Thyroid gland (tissue), 4 donors: Measurements from ENCODE around the gene SNRNP70. TPM values are rescaled to one million over a fixed set of nuclear protein-coding genes. Genes with fewer than 3 reads are reported as not detected.
A peak's percentile ranks its signal among the peaks of the same experiment; 100 is the strongest.
"Not testable (repeated sequence)": the region's sequence is repeated elsewhere in the genome, so short reads cannot be mapped to it uniquely, and the experiment has no call there.

Experiments used
- DNase-seq, 2 donors: peaks; one replicate each; pipeline ENCODE4 v3.0.0-alpha.2; 2019
- H3K27ac ChIP-seq, 3 donors: fragments of 200-600 bp; sonication (generic); 1 replicate in 2 of 3; 2 replicates in 1 of 3; pipeline ENCODE4 v1.5.1; 2016 to 2019; ENCODE audit warnings: mild to moderate bottlenecking in 1 of 3, moderate library complexity in 1 of 3
- H3K27me3 ChIP-seq: fragments of 200-600 bp; sonication (generic); one replicate; pipeline ENCODE4 v1.5.1; 2019
- H3K36me3 ChIP-seq, 2 donors: fragments of 200-600 bp; sonication (generic); one replicate each; pipeline ENCODE4 v1.5.1; 2016 to 2019
- H3K4me1 ChIP-seq, 2 donors: fragments of 200-600 bp; sonication (generic); one replicate each; pipeline ENCODE4 v1.5.1; 2017 to 2019
- H3K4me3 ChIP-seq, 3 donors: fragments of 200-600 bp; sonication (generic); replicated peaks in 1 of 3; 1 replicate in 2 of 3; 2 replicates in 1 of 3; pipeline ENCODE4 v1.5.1; 2016; ENCODE audit warnings: mild to moderate bottlenecking in 1 of 3
- H3K9me3 ChIP-seq: fragments of 200-600 bp; sonication (generic); one replicate; pipeline ENCODE4 v1.5.1; 2017
- POLR2A ChIP-seq, 2 donors: fragments of 450-650 bp; IDR thresholded peaks; one replicate each; pipeline ENCODE4 v1.6.1; 2017; ENCODE audit warnings: antibody characterized with exemption in 2 of 2, mild to moderate bottlenecking in 2 of 2, moderate library complexity in 1 of 2
- WGBS, 2 donors: methylation state at CpG; one replicate each; pipeline ENCODE4 v1.1.5; 2017; 5-methylcytosine and 5-hydroxymethylcytosine counted together
- intact Hi-C: fragments of 100-400 bp; cut with DNase I; formaldehyde crosslinking; loops from one replicate; pipeline ENCODE4 v1.15.1; 2023
- total RNA-seq, 4 donors: library from RNA; depleted of rRNA; stranded (reverse); fragments of >200 nt; gene quantifications; one replicate each; pipeline ENCODE4 v1.2.3, GENCODE V29; 2016
- TF ChIP-seq, protein P1 (sequence below), 6 experiments: fragments of 200-600 bp in 3 of 6; fragments of 450-650 bp in 3 of 6; sonication (generic) in 3 of 6; IDR thresholded peaks; one replicate each; pipeline ENCODE4 v1.5.1; 2016 to 2019; ENCODE audit warnings: antibody characterized with exemption in 6 of 6, mild to moderate bottlenecking in 2 of 6, inconsistent platforms in 1 of 6, moderate library complexity in 1 of 6

SNRNP70 gene, protein sequence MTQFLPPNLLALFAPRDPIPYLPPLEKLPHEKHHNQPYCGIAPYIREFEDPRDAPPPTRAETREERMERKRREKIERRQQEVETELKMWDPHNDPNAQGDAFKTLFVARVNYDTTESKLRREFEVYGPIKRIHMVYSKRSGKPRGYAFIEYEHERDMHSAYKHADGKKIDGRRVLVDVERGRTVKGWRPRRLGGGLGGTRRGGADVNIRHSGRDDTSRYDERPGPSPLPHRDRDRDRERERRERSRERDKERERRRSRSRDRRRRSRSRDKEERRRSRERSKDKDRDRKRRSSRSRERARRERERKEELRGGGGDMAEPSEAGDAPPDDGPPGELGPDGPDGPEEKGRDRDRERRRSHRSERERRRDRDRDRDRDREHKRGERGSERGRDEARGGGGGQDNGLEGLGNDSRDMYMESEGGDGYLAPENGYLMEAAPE
- total RNA-seq, result 100 to 1,000 TPM; 253 to 388 (median 305) TPM

DNA sequence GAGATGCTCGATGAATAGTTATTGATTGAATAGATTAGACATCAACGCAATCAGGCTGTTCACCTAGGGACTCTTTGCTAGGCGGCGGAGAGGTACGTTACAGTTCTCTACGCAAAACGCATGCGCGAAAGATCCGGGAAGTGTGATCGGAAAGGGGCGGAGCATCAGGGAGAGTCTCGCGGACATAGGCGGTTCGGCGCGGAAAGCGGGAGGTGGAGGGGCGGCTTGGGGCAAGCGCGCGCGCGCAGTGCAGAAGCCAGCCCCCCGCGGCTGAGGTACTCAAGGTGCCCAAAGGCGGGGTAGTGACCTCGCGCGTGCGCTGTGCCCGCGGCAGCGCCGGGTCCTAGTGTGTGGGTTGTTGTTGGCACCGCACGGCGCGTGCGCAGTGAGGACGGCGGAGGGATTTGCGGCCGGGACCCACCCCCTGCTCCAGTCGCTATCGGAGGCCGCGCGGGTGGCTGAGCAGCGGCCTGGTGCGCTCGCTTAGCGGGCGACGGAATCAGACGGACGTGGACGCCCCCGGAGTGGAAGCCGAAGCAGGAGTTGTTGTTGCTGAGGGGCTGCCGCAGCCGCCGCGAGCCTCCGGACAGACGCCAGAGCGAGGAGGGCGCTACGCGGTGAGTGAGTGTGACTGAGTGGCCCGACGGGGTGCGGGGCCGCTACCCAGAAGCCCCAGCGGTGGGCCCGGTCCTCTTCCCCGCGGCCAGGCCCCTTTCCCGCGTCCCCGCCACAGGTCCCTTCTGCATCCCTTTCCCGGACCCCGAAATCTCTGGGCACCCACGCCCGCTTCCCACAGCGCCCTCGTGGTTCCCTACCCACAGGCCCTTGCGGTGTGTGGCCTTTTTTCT is at the start of gene SNRNP70:
SNRNP70 (plus strand) TSS at position 432 of the 848 bp plus-strand sequence. CDS start 964 bp downstream, outside the sequence.
- peak within 1 kb of the TSS; percentile 70 to 89 (median 79) for H3K27ac ChIP-seq
- 0 to 1% methylated on average over 20 to 69 of the region's 89 CpGs for WGBS, 2 donors
- no peaks in the 10 kb centered on the region for H3K27me3 ChIP-seq

GRCh38 chr19:49036815-49037214 is 48.4 kb upstream of the SNRNP70 start, which contains the start of gene CGB1:
Gene CGB1 (minus strand): TSS chr19:49036895. CDS start chr19:49036711, 184 bp downstream.
- H3K9me3 ChIP-seq, H3K36me3 ChIP-seq, DNase-seq, H3K4me1 ChIP-seq, H3K27me3 ChIP-seq, intact Hi-C loops, H3K4me3 ChIP-seq, H3K27ac ChIP-seq: not testable (repeated sequence)
- TF ChIP-seq, protein P1, sequence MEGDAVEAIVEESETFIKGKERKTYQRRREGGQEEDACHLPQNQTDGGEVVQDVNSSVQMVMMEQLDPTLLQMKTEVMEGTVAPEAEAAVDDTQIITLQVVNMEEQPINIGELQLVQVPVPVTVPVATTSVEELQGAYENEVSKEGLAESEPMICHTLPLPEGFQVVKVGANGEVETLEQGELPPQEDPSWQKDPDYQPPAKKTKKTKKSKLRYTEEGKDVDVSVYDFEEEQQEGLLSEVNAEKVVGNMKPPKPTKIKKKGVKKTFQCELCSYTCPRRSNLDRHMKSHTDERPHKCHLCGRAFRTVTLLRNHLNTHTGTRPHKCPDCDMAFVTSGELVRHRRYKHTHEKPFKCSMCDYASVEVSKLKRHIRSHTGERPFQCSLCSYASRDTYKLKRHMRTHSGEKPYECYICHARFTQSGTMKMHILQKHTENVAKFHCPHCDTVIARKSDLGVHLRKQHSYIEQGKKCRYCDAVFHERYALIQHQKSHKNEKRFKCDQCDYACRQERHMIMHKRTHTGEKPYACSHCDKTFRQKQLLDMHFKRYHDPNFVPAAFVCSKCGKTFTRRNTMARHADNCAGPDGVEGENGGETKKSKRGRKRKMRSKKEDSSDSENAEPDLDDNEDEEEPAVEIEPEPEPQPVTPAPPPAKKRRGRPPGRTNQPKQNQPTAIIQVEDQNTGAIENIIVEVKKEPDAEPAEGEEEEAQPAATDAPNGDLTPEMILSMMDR (IDR thresholded peaks at IDR 0.05), result peak in 1 of 6 experiments; percentile 9
- 56 to 61% methylated on average over 18 of the region's 18 CpGs for WGBS, 2 donors

More for the DNA sequence above, at the start of gene SNRNP70:
- Histone ChIP-seq H3K9me3 (no peaks in the 10 kb centered on the region), H3K4me1 (peaks cover 11 to 25% of the 10 kb centered on the region in 2 donors), H3K4me3 (peak within 1 kb of the TSS; percentile 60 to 80 (median 77)), H3K36me3 (peaks cover 4 to 8% of the 10 kb centered on the region in 2 donors)
- DNase-seq, result peak; percentile 99 to 100
- intact Hi-C loops, result no loop called here
- peak; percentile 55 to 87 for TF ChIP-seq POLR2A (IDR thresholded peaks at IDR 0.05)
- TF ChIP-seq, protein P1 (IDR thresholded peaks at IDR 0.05), result peak in 1 of 6 experiments; percentile 21

GRCh38 chr19:49038111-49038510 is 47.1 kb upstream of the SNRNP70 start:
- H3K9me3 ChIP-seq, H3K4me3 ChIP-seq, H3K36me3 ChIP-seq, DNase-seq, H3K4me1 ChIP-seq, H3K27me3 ChIP-seq, intact Hi-C loops, H3K27ac ChIP-seq: not testable (repeated sequence)
- 73 to 91% methylated on average over 5 to 8 of the region's 8 CpGs for WGBS, 2 donors

DNA sequence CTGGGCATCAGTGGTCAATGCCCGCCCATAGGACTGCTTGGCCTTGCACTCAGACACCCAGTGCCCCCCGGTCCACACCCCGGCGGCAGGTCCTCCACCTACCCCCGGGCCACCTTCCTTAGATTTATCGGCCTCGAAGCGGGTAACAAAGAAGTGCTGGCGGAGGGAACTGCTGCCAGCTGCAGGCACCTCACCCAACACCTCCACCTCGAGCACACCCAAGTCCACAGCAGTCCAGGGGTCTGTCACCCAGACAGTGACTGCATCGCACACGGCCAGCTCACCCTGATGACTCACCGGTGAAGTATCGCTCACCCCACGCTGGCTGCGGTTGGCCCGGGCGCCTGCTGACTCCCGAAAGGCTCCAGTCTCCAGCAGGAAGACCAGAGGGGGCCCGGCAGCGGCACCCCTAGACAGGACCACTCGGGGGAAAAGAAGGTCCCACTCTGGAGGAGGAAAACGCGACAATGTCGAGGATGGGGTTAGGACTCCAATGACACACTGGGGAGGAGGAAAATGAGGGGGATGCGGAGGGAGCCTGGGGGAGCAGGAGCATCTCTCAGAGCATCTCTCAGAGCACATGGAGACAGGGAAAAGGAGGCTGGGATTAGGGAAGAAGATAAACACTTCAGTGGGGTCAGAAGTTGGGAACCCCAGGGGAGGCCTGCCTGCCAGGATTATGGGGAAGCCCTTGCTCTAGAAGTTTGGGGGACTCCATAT is 46.5 kb upstream of the SNRNP70 start:
- H3K9me3 ChIP-seq, H3K36me3 ChIP-seq, H3K27me3 ChIP-seq, intact Hi-C loops, H3K4me1 ChIP-seq, DNase-seq, H3K4me3 ChIP-seq, H3K27ac ChIP-seq: not testable (repeated sequence)
- 88 to 89% methylated on average over 16 to 26 of the region's 26 CpGs for WGBS, 2 donors

- intact Hi-C loops, H3K27me3 ChIP-seq, H3K4me1 ChIP-seq, H3K27ac ChIP-seq, H3K9me3 ChIP-seq, H3K4me3 ChIP-seq, H3K36me3 ChIP-seq, DNase-seq: not testable (repeated sequence)
- 67 to 78% methylated on average over 5 to 6 of the region's 9 CpGs for WGBS, 2 donors
Measured at GRCh38 chr19:49039736-49040135, 45.5 kb upstream of the SNRNP70 start.

GRCh38 chr19:49042177-49042576 is 43.1 kb upstream of the SNRNP70 start:
- Histone ChIP-seq H3K36me3 (no peaks in the 10 kb centered on the region), H3K9me3 (no peaks in the 10 kb centered on the region), H3K4me1 (no peaks in the 10 kb centered on the region), H3K27ac (no peak overlapping the region), H3K4me3 (no peak overlapping the region), H3K27me3 (no peaks in the 10 kb centered on the region)
- intact Hi-C loops, result no loop called here
- DNase-seq, result no peak
- 83 to 85% methylated on average over 7 to 13 of the region's 17 CpGs for WGBS, 2 donors
- TF ChIP-seq, protein P1 (IDR thresholded peaks at IDR 0.05), result no peak
- no peak for TF ChIP-seq POLR2A (IDR thresholded peaks at IDR 0.05)

DNA sequence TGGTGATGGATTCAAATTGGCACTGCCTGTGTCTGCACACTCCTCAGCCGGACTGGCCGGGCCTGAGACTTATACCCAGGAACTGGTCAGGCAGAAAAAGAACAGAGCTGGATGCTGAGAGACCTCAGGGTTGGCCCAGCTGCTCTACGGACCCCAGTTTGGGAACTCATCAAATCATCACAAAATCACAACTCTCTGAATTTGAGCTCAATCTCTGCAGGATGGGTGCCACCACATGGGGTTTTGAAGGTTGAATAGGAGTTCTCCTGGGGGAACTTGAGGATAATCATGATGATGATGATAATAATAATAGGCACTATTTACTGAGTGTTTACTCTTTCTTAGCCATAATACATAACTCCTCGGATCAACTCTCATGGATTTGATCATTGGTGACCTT is 42.6 kb upstream of the SNRNP70 start:
- H3K9me3 ChIP-seq, DNase-seq, H3K27ac ChIP-seq, H3K4me1 ChIP-seq, H3K27me3 ChIP-seq, H3K4me3 ChIP-seq, H3K36me3 ChIP-seq, intact Hi-C loops: not testable (repeated sequence)
- 87 to 95% methylated on average over 1 to 2 of the region's 4 CpGs for WGBS, 2 donors

DNA sequence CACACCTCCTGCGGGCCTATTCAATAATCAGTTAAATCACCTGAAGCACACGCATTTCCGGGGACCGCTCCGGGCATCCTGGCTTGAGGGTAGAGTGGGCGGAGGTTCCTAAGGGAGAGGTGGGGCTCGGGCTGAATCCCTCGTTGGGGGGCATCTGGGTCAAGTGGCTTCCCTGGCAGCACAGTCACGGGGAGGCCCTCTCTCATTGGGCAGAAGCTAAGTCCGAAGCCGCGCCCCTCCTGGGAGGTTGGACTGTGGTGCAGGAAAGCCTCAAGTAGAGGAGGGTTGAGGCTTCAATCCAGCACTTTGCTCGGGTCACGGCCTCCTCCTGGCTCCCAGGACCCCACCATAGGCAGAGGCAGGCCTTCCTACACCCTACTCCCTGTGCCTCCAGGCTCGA is 41.7 kb upstream of the SNRNP70 start, which contains the start of gene CGB5:
CGB5 (plus strand) TSS at position 301 of the 400 bp plus-strand sequence. CDS start 362 bp downstream, outside the sequence.
- intact Hi-C loops, H3K4me1 ChIP-seq, H3K4me3 ChIP-seq, H3K27ac ChIP-seq, H3K9me3 ChIP-seq, DNase-seq, H3K27me3 ChIP-seq, H3K36me3 ChIP-seq: not testable (repeated sequence)
- WGBS, 2 donors, result 64 to 79% methylated on average over 6 to 10 of the region's 15 CpGs
